Measurements from ENCODE around the gene DPP7. TPM values are rescaled to one million over a fixed set of nuclear protein-coding genes. Genes with fewer than 3 reads are reported as not detected.

DPP7 gene
- total and polyA plus RNA-seq, 2 of the 8 experiments (the other 6 are each of a cell fraction or from before 2014, with no cell fraction given) = 21.2 to 26.8 TPM

DNA sequence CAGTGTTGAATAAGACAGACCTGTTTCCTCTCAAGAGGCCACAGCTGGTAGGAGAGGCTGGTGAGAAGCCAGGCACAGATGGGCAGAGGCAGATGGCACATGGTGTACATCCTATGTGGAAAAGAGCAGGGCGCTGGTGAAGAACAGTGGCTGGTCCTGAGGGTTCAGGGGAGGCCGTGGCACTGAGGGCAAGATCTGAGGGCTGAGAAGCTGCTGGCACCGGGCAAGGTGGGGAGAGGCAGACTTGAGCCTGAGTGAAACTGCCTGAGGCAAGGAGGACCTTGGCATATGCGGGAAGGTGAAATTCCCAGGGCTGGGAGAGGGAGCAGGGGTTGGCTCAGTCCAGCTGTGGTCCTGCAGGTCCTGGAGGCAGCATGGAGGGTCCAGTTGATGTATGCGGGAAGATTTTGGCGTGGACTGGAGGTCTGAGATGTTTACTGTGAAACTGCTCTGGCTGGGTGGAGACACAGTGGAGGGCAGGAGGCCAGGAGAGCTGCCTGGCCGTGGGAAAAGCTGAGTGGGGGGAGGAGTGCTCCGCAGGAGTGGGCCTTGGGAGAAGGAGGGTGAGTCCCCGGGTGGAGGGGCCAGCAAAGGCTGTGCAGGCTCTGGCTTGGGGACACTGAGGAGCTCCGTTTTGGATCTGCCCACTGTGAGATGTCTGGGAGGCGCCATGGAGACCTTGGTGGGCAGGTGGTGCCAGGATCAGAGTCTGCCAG is 25.1 kb downstream of the DPP7 start:
- Histone ChIP-seq H2AK5ac (ENCODE audit: low read depth, low read length) (no peak overlapping the region), H3K4ac (replicated peaks; ENCODE audit: insufficient read length, low read depth, low read length) (no peak overlapping the region), H3K23ac (ENCODE audit: insufficient read length) (no peak overlapping the region), H4K5ac (ENCODE audit: insufficient read length, low read depth, low read length) (no peak overlapping the region), H3K18ac (ENCODE audit: extremely low read depth, low read length) (no peak overlapping the region), H3K9ac (replicated peaks in 1 of 4; ENCODE audit: extremely low read depth in 1 of 4, low read depth in 3 of 4, low read length in 3 of 4) (no peak overlapping the region), H3K79me1 (ENCODE audit: low read depth, low read length) (no peaks in the 10 kb centered on the region), H2BK15ac (ENCODE audit: low read length) (no peak overlapping the region), H4K91ac (replicated peaks; ENCODE audit: insufficient read length, low read length) (no peak overlapping the region), H2AFZ (ENCODE audit: low read length) (no peak overlapping the region), H3K56ac (replicated peaks; ENCODE audit: insufficient read length, low read depth, low read length) (no peak overlapping the region), H3K79me2 (ENCODE audit: control insufficient read depth in 1 of 2, insufficient read depth in 2 of 2, low read length in 2 of 2) (no peaks in the 10 kb centered on the region), H3K27me3 (replicated peaks in 1 of 4; ENCODE audit: control insufficient read depth in 3 of 4, extremely low read depth in 1 of 4, insufficient read depth in 3 of 4, low read length in 3 of 4) (peaks cover 0 to 9% (median 3%) of the 10 kb centered on the region in 4 experiments; a peak in 5 of 7 replicates), H3K4me1 (replicated peaks in 1 of 4; ENCODE audit: control insufficient read depth in 3 of 4, insufficient read depth in 4 of 4, low read length in 3 of 4) (peaks cover 0 to 10% (median 4%) of the 10 kb centered on the region in 4 experiments; a peak in 4 of 7 replicates), H3K27ac (ENCODE audit: low read depth, low read length) (no peak overlapping the region), H4K20me1 (replicated peaks in 1 of 2; ENCODE audit: control insufficient read depth in 1 of 2, insufficient read depth in 2 of 2, low read length in 2 of 2) (no peaks in the 10 kb centered on the region), H3K4me3 (ENCODE audit: extremely low read depth in 1 of 4, insufficient read depth in 2 of 4, low read depth in 3 of 4, low read length in 4 of 4) (no peak overlapping the region), H3K4me2 (ENCODE audit: insufficient read depth in 1 of 2, low read depth in 2 of 2, low read length in 2 of 2) (no peak overlapping the region), H3K14ac (ENCODE audit: insufficient read length) (no peak overlapping the region), H3K9me3 (ENCODE audit: insufficient read depth in 2 of 2, low read depth in 1 of 2, low read length in 1 of 2) (no peaks in the 10 kb centered on the region), H2BK12ac (ENCODE audit: low read depth, low read length) (no peak overlapping the region), H4K8ac (ENCODE audit: extremely low read depth, insufficient read depth, low read length) (no peak overlapping the region), H3K23me2 (ENCODE audit: low read depth, low read length) (peaks cover 12% of the 10 kb centered on the region; the same call in 1 of the 2 replicates), H3K36me3 (ENCODE audit: control insufficient read depth in 2 of 4, insufficient read depth in 4 of 4, low read length in 3 of 4) (no peaks in the 10 kb centered on the region; a peak in 1 of 8 replicates), H2BK120ac (replicated peaks; ENCODE audit: low read depth, low read length) (no peak overlapping the region), H2BK20ac (ENCODE audit: low read length) (no peak overlapping the region), H2BK5ac (ENCODE audit: low read depth, low read length) (no peak overlapping the region)
- DNase-seq (ENCODE audit: low read depth in 1 of 2, low spot score in 2 of 2) (no peak), FAIRE-seq (no peak)
- 89% methylated on average over 11 of the region's 11 CpGs; no CpG with 5 or more reads in 1 of the 2 experiments for WGBS, 2 experiments (ENCODE audit: extremely low coverage in 1 of 2, insufficient coverage in 1 of 2, insufficient read length in 1 of 2, insufficient replicate concordance in 2 of 2, low coverage in 1 of 2, low lambda C conversion rate in 2 of 2, missing lambda C conversion rate in 1 of 2)
- TF ChIP-seq BACH1 (IDR thresholded peaks at IDR 0.05; ENCODE audit: low read length) (no peak), HDAC6 (IDR thresholded peaks at IDR 0.05; ENCODE audit: low read depth, low read length) (no peak), TEAD4 (IDR thresholded peaks at IDR 0.05; ENCODE audit: low read depth, low read length) (no peak), NANOG (IDR thresholded peaks at IDR 0.05; ENCODE audit: insufficient read depth, low read depth, low read length, poor library complexity, severe bottlenecking) (no peak), CREB1 (IDR thresholded peaks at IDR 0.05) (no peak), RNF2 (IDR thresholded peaks at IDR 0.05; ENCODE audit: borderline replicate concordance, low read depth, low read length, missing control alignments, poor library complexity, severe bottlenecking) (no peak), TAF7 (optimal IDR thresholded peaks at IDR 0.05; ENCODE audit: borderline replicate concordance, low read depth, low read length) (no peak)
- TF ChIP-seq, protein P1, sequence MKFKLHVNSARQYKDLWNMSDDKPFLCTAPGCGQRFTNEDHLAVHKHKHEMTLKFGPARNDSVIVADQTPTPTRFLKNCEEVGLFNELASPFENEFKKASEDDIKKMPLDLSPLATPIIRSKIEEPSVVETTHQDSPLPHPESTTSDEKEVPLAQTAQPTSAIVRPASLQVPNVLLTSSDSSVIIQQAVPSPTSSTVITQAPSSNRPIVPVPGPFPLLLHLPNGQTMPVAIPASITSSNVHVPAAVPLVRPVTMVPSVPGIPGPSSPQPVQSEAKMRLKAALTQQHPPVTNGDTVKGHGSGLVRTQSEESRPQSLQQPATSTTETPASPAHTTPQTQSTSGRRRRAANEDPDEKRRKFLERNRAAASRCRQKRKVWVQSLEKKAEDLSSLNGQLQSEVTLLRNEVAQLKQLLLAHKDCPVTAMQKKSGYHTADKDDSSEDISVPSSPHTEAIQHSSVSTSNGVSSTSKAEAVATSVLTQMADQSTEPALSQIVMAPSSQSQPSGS (IDR thresholded peaks at IDR 0.05; ENCODE audit: low read length) = no peak
- TF ChIP-seq, protein P2, sequence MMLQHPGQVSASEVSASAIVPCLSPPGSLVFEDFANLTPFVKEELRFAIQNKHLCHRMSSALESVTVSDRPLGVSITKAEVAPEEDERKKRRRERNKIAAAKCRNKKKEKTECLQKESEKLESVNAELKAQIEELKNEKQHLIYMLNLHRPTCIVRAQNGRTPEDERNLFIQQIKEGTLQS (IDR thresholded peaks at IDR 0.05; ENCODE audit: insufficient read depth, low read depth, low read length) = no peak
- ChIA-PET POLR2A (ENCODE audit: partially characterized antibody) (interaction anchor here (1.3 kb wide), 1 partner anchor 20 kb away, joined by 4 read pairs; no protein-coding TSS in a partner anchor), CTCF (ENCODE audit: partially characterized antibody) (interaction anchor here (0.8 to 7.8 kb wide), 6 partner anchors 9 to 147 kb away, joined by 3 to 80 read pairs (median 4); partner anchors contain the start of gene SAPCD2)
